Esophagus (tissue), 2 donors: Measurements from ENCODE around the gene ERICH2. TPM values are rescaled to one million over a fixed set of nuclear protein-coding genes. Genes with fewer than 3 reads are reported as not detected.

Source experiments
- H3K27ac ChIP-seq, 2 donors: one replicate each; pipeline ENCODE4 v1.5.1; 2013; ENCODE audit warnings: low read depth in 2 of 2, mild to moderate bottlenecking in 2 of 2, inconsistent platforms in 1 of 2, low read length in 1 of 2, moderate library complexity in 1 of 2
- H3K27me3 ChIP-seq, 2 donors: one replicate each; pipeline ENCODE4 v1.6.1; 2013; ENCODE audit warnings: low read length in 2 of 2, control low read depth in 1 of 2, mild to moderate bottlenecking in 1 of 2; ENCODE audit not compliant: insufficient read depth in 2 of 2, control insufficient read depth in 1 of 2
- H3K36me3 ChIP-seq, 2 donors: one replicate each; pipeline ENCODE4 v1.6.1; 2013; ENCODE audit warnings: low read length in 1 of 2; ENCODE audit not compliant: control insufficient read depth in 2 of 2, insufficient read depth in 2 of 2
- H3K4me1 ChIP-seq, 2 donors: one replicate each; pipeline ENCODE4 v1.6.1; 2013; ENCODE audit warnings: low read length in 1 of 2; ENCODE audit not compliant: control insufficient read depth in 2 of 2, insufficient read depth in 2 of 2
- H3K4me3 ChIP-seq, 2 donors: one replicate each; pipeline ENCODE4 v1.5.1; 2013; ENCODE audit warnings: low read length in 2 of 2, mild to moderate bottlenecking in 2 of 2, low read depth in 1 of 2, moderate library complexity in 1 of 2
- H3K9me3 ChIP-seq, 2 donors: one replicate each; pipeline ENCODE4 v1.6.1; 2013; ENCODE audit warnings: mild to moderate bottlenecking in 2 of 2, low read depth in 1 of 2, low read length in 1 of 2, moderate library complexity in 1 of 2; ENCODE audit not compliant: control insufficient read depth in 2 of 2, insufficient read depth in 1 of 2
- WGBS, 2 donors: extraction: QIAGEN DNeasy Blood & Tissue Kit; methylation state at CpG; one replicate each; pipeline ENCODE4 v1.1.7; 2013; 5-methylcytosine and 5-hydroxymethylcytosine counted together
- polyA plus RNA-seq, 2 donors: library from polyadenylated mRNA; stranded (reverse); fragments of 200-250 nt; gene quantifications; one replicate each; pipeline ENCODE4 v1.2.3, GENCODE V29; 2013
- donor health status: healthy with polysubstance abuse.
- donor health status: Bipolar disorder and iron deficiency.

Gene ERICH2
- polyA plus RNA-seq, 2 donors, result 0.32 TPM; not detected in 1

DNA sequence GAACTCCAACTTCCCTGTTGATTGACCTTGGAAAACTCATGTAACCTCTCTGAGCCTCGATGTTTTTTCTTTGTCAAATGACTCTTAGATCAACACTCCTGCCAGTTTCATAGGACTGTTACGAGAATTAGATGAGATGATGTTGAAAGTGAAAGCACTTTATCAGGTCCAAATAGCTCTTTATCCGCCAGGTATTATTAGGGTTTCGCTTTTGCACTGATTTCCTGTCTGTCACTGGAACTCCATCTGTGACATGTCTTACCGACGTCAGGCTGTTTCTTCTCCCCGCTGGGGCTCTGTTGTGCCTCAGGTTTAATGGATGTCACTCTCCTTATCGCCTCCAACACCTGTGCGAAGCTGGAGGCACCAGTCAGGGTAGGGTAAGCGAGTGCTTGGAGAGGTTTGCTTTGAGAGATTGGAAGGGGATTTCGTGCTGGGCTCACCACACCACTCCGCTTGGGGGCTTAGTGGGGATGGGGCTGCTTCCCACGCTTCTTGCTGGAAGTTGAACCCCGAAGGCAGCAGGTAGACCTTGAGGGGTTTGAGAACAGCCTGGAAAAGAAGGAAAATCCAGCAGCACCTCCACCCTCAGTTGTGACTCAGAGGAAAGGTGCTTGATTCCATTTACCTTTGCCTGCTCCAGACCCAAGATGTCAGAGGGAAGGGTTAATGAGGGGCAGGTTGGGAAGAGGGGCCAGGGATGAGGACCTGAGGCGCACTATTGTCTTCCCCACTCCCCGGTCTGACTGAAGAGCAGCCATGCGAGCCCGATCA, 50.8 kb downstream of the ERICH2 start:
- Histone ChIP-seq H3K27ac (no peak overlapping the region), H3K36me3 (no peaks in the 10 kb centered on the region), H3K27me3 (peaks cover 0 to 13% of the 10 kb centered on the region in 2 donors), H3K4me3 (peak overlapping the region; percentile 2 to 20), H3K4me1 (peaks cover 29 to 35% of the 10 kb centered on the region in 2 donors), H3K9me3 (no peaks in the 10 kb centered on the region)
- WGBS, 2 donors, result 20 to 43% methylated on average over 18 of the region's 18 CpGs

DNA sequence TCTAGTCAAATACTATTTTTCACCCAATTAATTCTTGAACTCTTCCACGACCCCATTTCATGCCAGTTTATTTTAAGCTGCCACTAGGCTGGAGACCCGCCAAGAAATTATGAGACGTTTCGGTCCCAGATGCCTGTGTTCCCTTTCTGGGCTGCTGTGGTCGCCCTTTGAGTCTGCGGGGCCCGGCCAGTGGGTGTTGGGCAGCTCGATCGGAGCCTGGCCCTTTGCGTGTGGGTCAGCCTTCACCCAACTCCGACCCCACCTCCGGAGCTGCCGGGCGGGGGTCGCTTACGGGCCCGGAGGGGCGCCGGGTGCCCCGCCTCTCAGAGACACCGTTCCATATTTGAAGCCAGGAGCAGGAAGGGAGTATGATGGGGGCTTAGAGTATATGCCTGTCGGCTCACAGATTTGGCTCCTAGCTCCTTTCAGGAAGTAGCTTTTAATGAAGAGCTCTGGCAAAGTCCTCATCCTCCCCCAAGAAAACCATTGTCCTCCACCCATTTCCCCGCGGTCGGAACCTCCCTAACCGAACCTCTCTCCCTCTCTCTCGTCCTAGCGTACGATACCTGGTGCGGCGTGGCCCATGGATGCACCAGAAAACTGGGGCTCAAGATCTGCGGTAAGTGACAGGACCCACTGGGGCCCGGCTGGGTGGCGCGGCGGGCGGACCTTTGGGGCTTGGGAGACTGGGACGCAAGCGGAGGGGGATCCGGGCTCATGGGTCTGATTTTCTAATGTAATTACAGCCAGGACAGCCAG, 51.5 kb downstream of the ERICH2 start:
- H3K36me3 ChIP-seq, result no peaks in the 10 kb centered on the region
- H3K9me3 ChIP-seq, result no peaks in the 10 kb centered on the region
- peaks cover 29 to 32% of the 10 kb centered on the region in 2 donors for H3K4me1 ChIP-seq
- peaks cover 0 to 13% of the 10 kb centered on the region in 2 donors for H3K27me3 ChIP-seq
- WGBS, 2 donors, result 12 to 34% methylated on average over 40 of the region's 40 CpGs
- no peak overlapping the region for H3K27ac ChIP-seq
- peak overlapping the region in 1 of 2 donors; percentile 1 for H3K4me3 ChIP-seq

DNA sequence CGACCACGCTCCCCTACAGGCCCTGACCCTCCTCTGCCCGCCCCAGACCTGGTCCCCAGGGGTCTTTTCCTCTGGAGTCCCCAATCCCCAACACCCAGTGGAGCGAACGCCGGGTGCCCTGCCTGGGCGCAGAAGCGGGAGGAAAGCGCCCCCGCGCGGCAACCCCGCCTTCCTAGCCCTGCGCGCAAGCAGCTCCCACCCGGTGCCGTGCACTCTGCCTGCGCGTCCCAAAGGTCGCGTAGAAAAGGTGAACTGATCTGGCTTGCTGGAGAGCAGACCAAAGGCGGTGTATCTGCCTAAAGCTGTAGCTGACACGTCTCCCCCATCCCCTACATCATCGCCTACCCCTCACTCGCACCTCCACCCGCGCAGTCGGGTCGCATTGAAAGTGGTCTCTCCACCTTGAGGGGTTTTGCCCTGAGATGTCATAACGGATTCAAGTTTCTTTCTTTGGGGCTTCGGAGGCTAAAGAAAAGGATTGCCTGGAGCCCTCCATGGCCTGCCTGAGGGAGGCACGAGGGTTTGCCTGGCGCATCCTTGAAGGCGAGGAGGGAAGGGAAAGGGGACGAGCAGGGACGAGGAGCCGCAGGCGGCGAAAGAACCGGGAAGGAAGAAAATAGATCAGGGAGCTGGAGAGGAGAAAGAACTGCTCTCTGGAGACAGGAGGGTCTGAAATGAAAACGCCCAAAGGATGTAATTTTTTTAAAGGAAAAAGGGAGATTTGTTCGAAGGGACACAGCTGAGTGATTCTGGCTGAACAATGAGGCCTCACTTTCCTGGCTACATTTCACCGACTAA, 52.3 kb downstream of the ERICH2 start:
- peak overlapping the region in 1 of 2 donors; percentile 32 for H3K4me3 ChIP-seq
- no peaks in the 10 kb centered on the region for H3K9me3 ChIP-seq
- peaks cover 0 to 13% of the 10 kb centered on the region in 2 donors for H3K27me3 ChIP-seq
- no peaks in the 10 kb centered on the region for H3K36me3 ChIP-seq
- no peak overlapping the region for H3K27ac ChIP-seq
- peaks cover 23 to 26% of the 10 kb centered on the region in 2 donors for H3K4me1 ChIP-seq
- 16 to 30% methylated on average over 36 to 43 of the region's 43 CpGs for WGBS, 2 donors

GRCh38 chr2:170823088-170823897, 53.1 kb downstream of the ERICH2 start:
- no peaks in the 10 kb centered on the region for H3K9me3 ChIP-seq
- no peak overlapping the region for H3K27ac ChIP-seq
- peaks cover 0 to 13% of the 10 kb centered on the region in 2 donors for H3K27me3 ChIP-seq
- no peaks in the 10 kb centered on the region for H3K36me3 ChIP-seq
- peaks cover 17 to 24% of the 10 kb centered on the region in 2 donors for H3K4me1 ChIP-seq
- 8 to 15% methylated on average over 51 to 61 of the region's 61 CpGs for WGBS, 2 donors
- H3K4me3 ChIP-seq, result peak overlapping the region; percentile 22 to 32

GRCh38 chr2:170823898-170824215, 53.7 kb downstream of the ERICH2 start:
- no peaks in the 10 kb centered on the region for H3K36me3 ChIP-seq
- peaks cover 0 to 13% of the 10 kb centered on the region in 2 donors for H3K27me3 ChIP-seq
- H3K27ac ChIP-seq, result no peak overlapping the region
- H3K4me1 ChIP-seq, result peaks cover 15 to 22% of the 10 kb centered on the region in 2 donors
- no peaks in the 10 kb centered on the region for H3K9me3 ChIP-seq
- no peak overlapping the region for H3K4me3 ChIP-seq
- WGBS, 2 donors, result 26 to 49% methylated on average over 11 of the region's 11 CpGs

DNA sequence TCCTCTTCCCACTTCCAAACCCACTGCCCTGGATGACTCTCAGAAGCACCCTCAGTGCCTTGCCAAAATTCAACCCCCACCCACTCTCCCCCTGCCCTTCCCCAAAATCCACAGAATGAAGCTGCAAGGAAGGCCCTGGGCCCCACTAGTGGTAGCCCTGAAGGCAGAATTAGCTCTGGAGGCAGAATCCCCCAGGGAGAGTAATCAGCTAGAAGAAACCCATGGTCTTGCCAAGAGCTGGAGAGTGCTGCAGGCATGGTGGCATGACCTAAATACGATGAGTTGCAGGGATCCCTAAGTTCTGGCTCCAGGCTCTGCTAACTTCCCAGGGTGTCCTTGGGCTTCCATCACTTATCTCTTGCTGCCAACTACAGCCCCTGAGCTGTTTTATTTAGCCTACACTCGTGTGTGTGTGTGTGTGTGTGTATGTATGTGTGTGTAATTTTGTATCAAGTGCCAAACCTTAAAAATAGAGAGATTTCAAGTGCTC, 54.4 kb downstream of the ERICH2 start:
- Histone ChIP-seq H3K4me1 (peaks cover 15 to 22% of the 10 kb centered on the region in 2 donors), H3K27ac (no peak overlapping the region), H3K9me3 (no peaks in the 10 kb centered on the region), H3K27me3 (peaks cover 0 to 13% of the 10 kb centered on the region in 2 donors), H3K4me3 (no peak overlapping the region), H3K36me3 (no peaks in the 10 kb centered on the region)
- WGBS, 2 donors, result 57 to 65% methylated on average over 2 of the region's 2 CpGs

- H3K9me3 ChIP-seq, result no peaks in the 10 kb centered on the region
- no peaks in the 10 kb centered on the region for H3K36me3 ChIP-seq
- H3K4me1 ChIP-seq, result peaks cover 0 to 4% of the 10 kb centered on the region in 2 donors
- no peak overlapping the region for H3K27ac ChIP-seq
- 89 to 91% methylated on average over 6 of the region's 6 CpGs for WGBS, 2 donors
- H3K4me3 ChIP-seq, result no peak overlapping the region
- peaks cover 0 to 3% of the 10 kb centered on the region in 2 donors for H3K27me3 ChIP-seq
These were observed 57.8 kb downstream of the ERICH2 start for GRCh38 chr2:170827841-170828532.

GRCh38 chr2:170828533-170828916, 58.3 kb downstream of the ERICH2 start:
- Histone ChIP-seq H3K4me1 (no peaks in the 10 kb centered on the region), H3K36me3 (no peaks in the 10 kb centered on the region), H3K9me3 (no peaks in the 10 kb centered on the region), H3K27me3 (peaks cover 0 to 2% of the 10 kb centered on the region in 2 donors), H3K27ac (no peak overlapping the region), H3K4me3 (peak overlapping the region in 1 of 2 donors; percentile 19)
- WGBS, 2 donors, result 83 to 88% methylated on average over 5 of the region's 5 CpGs
